ENCODE data around the gene SCUBE2. TPM values are rescaled to one million over a fixed set of nuclear protein-coding genes. Genes with fewer than 3 reads are reported as not detected.
A peak's percentile ranks its signal among the peaks of the same experiment; 100 is the strongest.

SCUBE2 gene
- total and polyA plus RNA-seq, 2 of the 4 experiments (the other 2 are of a cell fraction) = 0.43 to 0.72 TPM

- dilution Hi-C loops (cut with HindIII; ENCODE audit: low sequenced_read_pairs, unreplicated experiment) = no loop called here
- ChIA-PET POLR2A (ENCODE audit: unreplicated experiment) (no interaction called here), CTCF (no interaction called here)
Observed at GRCh38 chr11:9065607-9066432, 25.6 kb downstream of the SCUBE2 start.

More at GRCh38 chr11:9065607-9066432, 25.6 kb downstream of the SCUBE2 start:
- Histone ChIP-seq H2BK5ac (ENCODE audit: low read depth, low read length, poor library complexity, severe bottlenecking) (no peak overlapping the region), H3K4me2 (ENCODE audit: low read depth, low read length) (no peak overlapping the region), H3K27ac (ENCODE audit: insufficient read depth, low read length) (peak overlapping the region; percentile 23; the same call in 1 of the 2 replicates), H2BK120ac (ENCODE audit: low read depth, low read length) (no peak overlapping the region), H4K91ac (ENCODE audit: insufficient read depth, low read depth, low read length) (no peak overlapping the region), H2BK20ac (ENCODE audit: low read depth, low read length) (no peak overlapping the region), H3K79me1 (ENCODE audit: low read depth in 1 of 2, low read length in 2 of 2) (no peaks in the 10 kb centered on the region), H2AK9ac (replicated peaks; ENCODE audit: low read depth, low read length, poor library complexity) (peak overlapping the region; percentile 63), H2AK5ac (ENCODE audit: low read depth, low read length) (no peak overlapping the region; the same call in 1 of the 2 replicates), H3K18ac (ENCODE audit: low read depth, low read length) (no peak overlapping the region), H3K56ac (ENCODE audit: extremely low read depth, insufficient read depth, low read length) (no peak overlapping the region), H3K9me1 (ENCODE audit: insufficient read depth, low read length) (no peaks in the 10 kb centered on the region; the same call in 1 of the 2 replicates), H3K36me3 (ENCODE audit: control insufficient read depth, insufficient read depth, low read length) (no peaks in the 10 kb centered on the region), H3K4me1 (ENCODE audit: control insufficient read depth, insufficient read depth, low read length) (peaks cover 3% of the 10 kb centered on the region; the same call in 1 of the 2 replicates), H4K8ac (ENCODE audit: low read depth in 2 of 2, low read length in 2 of 2) (no peak overlapping the region), H3K14ac (replicated peaks; ENCODE audit: low read depth, low read length) (no peak overlapping the region), H3K9ac (ENCODE audit: low read depth, low read length) (no peak overlapping the region), H2AFZ (replicated peaks; ENCODE audit: low read length, poor library complexity) (peak overlapping the region; percentile 1), H3K4ac (ENCODE audit: low read depth, low read length) (no peak overlapping the region), H3K9me3 (ENCODE audit: control insufficient read depth, insufficient read depth, low read length) (no peaks in the 10 kb centered on the region), H3K4me3 (ENCODE audit: insufficient read depth, low read depth, low read length) (no peak overlapping the region), H3K23ac (ENCODE audit: low read depth, low read length) (no peak overlapping the region), H4K5ac (ENCODE audit: low read depth, low read length) (peak overlapping the region; percentile 6; the same call in 1 of the 2 replicates), H2BK15ac (ENCODE audit: low read depth, low read length) (no peak overlapping the region), H4K20me1 (ENCODE audit: insufficient read depth, low read length) (no peaks in the 10 kb centered on the region), H3K27me3 (ENCODE audit: control insufficient read depth, insufficient read depth, low read length) (no peaks in the 10 kb centered on the region)
- DNase-seq = peak; percentile 24
- intact Hi-C loops (cut with micrococcal nuclease) (no loop called here), in situ Hi-C loops (cut with MboI; ENCODE audit: low sequenced_read_pairs) (no loop called here)
- peak; percentile 54; the same call in 1 of the 2 replicates for ATAC-seq (ENCODE audit: low read depth)
- no TSS peak for BruUV-seq (replicated peaks)
- TF ChIP-seq CEBPB (IDR thresholded peaks at IDR 0.05; ENCODE audit: low read depth, low read length) (peak; percentile 28), CHD1 (IDR thresholded peaks at IDR 0.05; ENCODE audit: low read depth, low read length) (no peak)
- 70% methylated on average over 3 of the region's 15 CpGs; no CpG with 5 or more reads in 1 of the 2 experiments for WGBS, 2 experiments (ENCODE audit: extremely low coverage in 2 of 2, insufficient read length in 1 of 2)

Data from IMR-90 (cell line).